ENCODE results near the gene SRSF11.

DNA sequence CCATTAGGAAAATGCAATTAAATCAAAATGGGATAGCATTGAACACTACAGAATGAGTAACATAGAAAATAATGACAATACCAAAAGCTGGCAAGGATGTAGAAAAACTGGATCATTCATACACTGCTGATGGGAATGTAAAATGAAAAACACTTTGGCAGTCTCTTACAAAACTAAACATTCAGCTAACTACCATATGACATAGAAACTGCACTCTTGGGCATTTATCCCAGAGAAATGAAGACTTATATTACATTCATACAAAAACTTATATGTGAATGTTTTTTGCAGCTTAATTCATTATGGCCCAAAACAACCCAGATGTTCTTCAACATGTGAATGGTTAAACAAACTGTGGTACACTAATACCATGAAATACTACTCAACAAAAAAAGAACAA lies 67.0 kb downstream of the SRSF11 start:
- TF ChIP-seq, protein P1, sequence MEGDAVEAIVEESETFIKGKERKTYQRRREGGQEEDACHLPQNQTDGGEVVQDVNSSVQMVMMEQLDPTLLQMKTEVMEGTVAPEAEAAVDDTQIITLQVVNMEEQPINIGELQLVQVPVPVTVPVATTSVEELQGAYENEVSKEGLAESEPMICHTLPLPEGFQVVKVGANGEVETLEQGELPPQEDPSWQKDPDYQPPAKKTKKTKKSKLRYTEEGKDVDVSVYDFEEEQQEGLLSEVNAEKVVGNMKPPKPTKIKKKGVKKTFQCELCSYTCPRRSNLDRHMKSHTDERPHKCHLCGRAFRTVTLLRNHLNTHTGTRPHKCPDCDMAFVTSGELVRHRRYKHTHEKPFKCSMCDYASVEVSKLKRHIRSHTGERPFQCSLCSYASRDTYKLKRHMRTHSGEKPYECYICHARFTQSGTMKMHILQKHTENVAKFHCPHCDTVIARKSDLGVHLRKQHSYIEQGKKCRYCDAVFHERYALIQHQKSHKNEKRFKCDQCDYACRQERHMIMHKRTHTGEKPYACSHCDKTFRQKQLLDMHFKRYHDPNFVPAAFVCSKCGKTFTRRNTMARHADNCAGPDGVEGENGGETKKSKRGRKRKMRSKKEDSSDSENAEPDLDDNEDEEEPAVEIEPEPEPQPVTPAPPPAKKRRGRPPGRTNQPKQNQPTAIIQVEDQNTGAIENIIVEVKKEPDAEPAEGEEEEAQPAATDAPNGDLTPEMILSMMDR (conservative IDR thresholded peaks at IDR 0.05; ENCODE audit: low read length) = no peak
- no peak for TF ChIP-seq EZH2phosphoT487 (IDR thresholded peaks at IDR 0.05; ENCODE audit: borderline replicate concordance, low read depth, low read length)
